Measurements from ENCODE around the gene PIP4K2C.

GRCh38 chr12:57621497-57622292 is 30.7 kb downstream of the PIP4K2C start:
- peak; percentile 77 to 86 for TF ChIP-seq CTCF (IDR thresholded peaks at IDR 0.05)
- TF ChIP-seq POLR2A (IDR thresholded peaks at IDR 0.05), result no peak
